Activated CD4-positive, alpha-beta memory T cell treated with anti-CD3 and anti-CD28 coated beads for 36 hours (primary cell): ENCODE data around the gene ACYP2. TPM values are rescaled to one million over a fixed set of nuclear protein-coding genes. Genes with fewer than 3 reads are reported as not detected.
A peak's percentile ranks its signal among the peaks of the same experiment; 100 is the strongest.
"Not testable (repeated sequence)": the region's sequence is repeated elsewhere in the genome, so short reads cannot be mapped to it uniquely, and the experiment has no call there.

ENCODE experiments used
- CTCF ChIA-PET: fragments of 350-600 bp; sonication (Branson Sonifier 250); formaldehyde crosslinking; loops from one replicate; lab custom pipeline; 2021; ENCODE audit warnings: antibody characterized with exemption, inconsistent platforms; lab: Charles Lee
- POLR2A ChIA-PET: fragments of 350-600 bp; sonication (Branson Sonifier 250); formaldehyde crosslinking; loops from one replicate; lab custom pipeline; 2021; ENCODE audit warnings: antibody characterized with exemption; lab: Charles Lee
- DNase-seq: peaks from one replicate; pipeline ENCODE4 v3.0.0-alpha.2; 2020
- H3K27ac Mint-ChIP-seq: one replicate; pipeline ENCODE4 v1.8.0; 2021; ENCODE audit warnings: mixed read lengths
- H3K27me3 Mint-ChIP-seq: one replicate; pipeline ENCODE4 v1.8.0; 2021; ENCODE audit warnings: mixed read lengths
- H3K36me3 Mint-ChIP-seq: one replicate; pipeline ENCODE4 v1.8.0; 2021; ENCODE audit warnings: mixed read lengths
- H3K4me1 Mint-ChIP-seq: one replicate; pipeline ENCODE4 v1.8.0; 2021; ENCODE audit warnings: low read depth, mixed read lengths
- H3K4me3 Mint-ChIP-seq: one replicate; pipeline ENCODE4 v1.8.0; 2021; ENCODE audit warnings: mild to moderate bottlenecking, mixed read lengths
- H3K9me3 Mint-ChIP-seq: one replicate; pipeline ENCODE4 v1.8.0; 2021; ENCODE audit warnings: mixed read lengths
- intact Hi-C: fragments of 100-400 bp; cut with micrococcal nuclease; formaldehyde crosslinking; loops from one replicate; pipeline ENCODE4 v1.15.1; 2023
- total RNA-seq, 2 experiments: library from RNA; stranded (reverse); gene quantifications; one replicate each; pipeline ENCODE4 v1.2.3, GENCODE V29; 2021

ACYP2 gene
- 1 to 10 TPM; 5.6 to 6.4 TPM for total RNA-seq

GRCh38 chr2:54115284-54116137 is at the start of gene ACYP2:
Gene ACYP2, plus strand, starts transcription at chr2:54115615.
- ChIA-PET CTCF (interaction anchor here (1.5 kb wide), 1 partner anchor 8 kb away, joined by 9 read pairs; no protein-coding TSS in a partner anchor), POLR2A (interaction anchor here (0.5 to 1.8 kb wide), 7 partner anchors 8 to 328 kb away, joined by 3 to 7 read pairs (median 3); partner anchors contain the start of gene PSME4)
- Mint-ChIP-seq H3K4me3 (peak within 1 kb of the TSS; percentile 94), H3K36me3 (peaks cover 13% of the 10 kb centered on the region), H3K27ac (peak within 1 kb of the TSS; percentile 99), H3K9me3 (peaks cover 13% of the 10 kb centered on the region), H3K4me1 (peaks cover 13% of the 10 kb centered on the region), H3K27me3 (no peaks in the 10 kb centered on the region)
- peak; percentile 95 for DNase-seq
- intact Hi-C loops: loop anchor here (1.0 to 5.0 kb wide), 6 partner anchors 145 to 1501 kb away; partner anchors contain the start of genes ASB3, EML6, PPP4R3B and PSME4

GRCh38 chr2:54065891-54066290 is 49.5 kb upstream of the ACYP2 start:
- H3K9me3 Mint-ChIP-seq: no peaks in the 10 kb centered on the region
- DNase-seq: no peak
- H3K4me3 Mint-ChIP-seq: no peak overlapping the region
- ChIA-PET CTCF (no interaction called here), POLR2A (no interaction called here)
- H3K4me1 Mint-ChIP-seq: no peaks in the 10 kb centered on the region
- intact Hi-C loops: no loop called here
- no peak overlapping the region for H3K27ac Mint-ChIP-seq
- peaks cover 2% of the 10 kb centered on the region for H3K36me3 Mint-ChIP-seq
- H3K27me3 Mint-ChIP-seq: no peaks in the 10 kb centered on the region

- Mint-ChIP-seq H3K4me3 (no peak overlapping the region), H3K36me3 (peaks cover 2% of the 10 kb centered on the region), H3K27me3 (no peaks in the 10 kb centered on the region), H3K9me3 (no peaks in the 10 kb centered on the region), H3K4me1 (peaks cover 1% of the 10 kb centered on the region), H3K27ac (no peak overlapping the region)
- ChIA-PET POLR2A (no interaction called here), CTCF (no interaction called here)
- DNase-seq: no peak
- intact Hi-C loops: no loop called here
Observed at GRCh38 chr2:54067851-54068375, 47.5 kb upstream of the ACYP2 start.

- H3K36me3 Mint-ChIP-seq, H3K27me3 Mint-ChIP-seq, H3K27ac Mint-ChIP-seq, H3K9me3 Mint-ChIP-seq, CTCF ChIA-PET, H3K4me3 Mint-ChIP-seq, intact Hi-C loops, DNase-seq: not testable (repeated sequence)
- peaks cover 17% of the 10 kb centered on the region for H3K4me1 Mint-ChIP-seq
- POLR2A ChIA-PET: interaction anchor here (0.6 kb wide), 1 partner anchor 34 kb away, joined by 3 read pairs; no protein-coding TSS in a partner anchor
Observed at GRCh38 chr2:54072483-54072882, 42.9 kb upstream of the ACYP2 start.

GRCh38 chr2:54073796-54074195 is 41.6 kb upstream of the ACYP2 start:
- Mint-ChIP-seq H3K27me3 (no peaks in the 10 kb centered on the region), H3K9me3 (no peaks in the 10 kb centered on the region), H3K4me1 (peaks cover 17% of the 10 kb centered on the region), H3K27ac (no peak overlapping the region), H3K36me3 (peaks cover 2% of the 10 kb centered on the region), H3K4me3 (no peak overlapping the region)
- intact Hi-C loops: loop anchor here (1.0 kb wide), 1 partner anchor 32 kb away; no protein-coding TSS in a partner anchor
- ChIA-PET CTCF (no interaction called here), POLR2A (no interaction called here)
- DNase-seq: peak; percentile 37

- no peak for DNase-seq
- CTCF ChIA-PET: interaction anchor here (0.6 kb wide), 1 partner anchor 10 kb away, joined by 3 read pairs; no protein-coding TSS in a partner anchor
- POLR2A ChIA-PET: no interaction called here
- intact Hi-C loops: loop anchor here (1.0 kb wide), 1 partner anchor 33 kb away; no protein-coding TSS in a partner anchor
- Mint-ChIP-seq H3K27ac (no peak overlapping the region), H3K4me3 (no peak overlapping the region), H3K27me3 (no peaks in the 10 kb centered on the region), H3K4me1 (peaks cover 17% of the 10 kb centered on the region), H3K9me3 (no peaks in the 10 kb centered on the region), H3K36me3 (peaks cover 2% of the 10 kb centered on the region)
Observed at GRCh38 chr2:54074606-54075341, 40.6 kb upstream of the ACYP2 start.

- CTCF ChIA-PET: no interaction called here
- intact Hi-C loops: no loop called here
- Mint-ChIP-seq H3K27me3 (no peaks in the 10 kb centered on the region), H3K36me3 (no peaks in the 10 kb centered on the region), H3K4me1 (peaks cover 20% of the 10 kb centered on the region), H3K27ac (no peak overlapping the region), H3K9me3 (no peaks in the 10 kb centered on the region), H3K4me3 (no peak overlapping the region)
- DNase-seq: no peak
- POLR2A ChIA-PET: no interaction called here
Observed at GRCh38 chr2:54076586-54076985, 38.8 kb upstream of the ACYP2 start.

GRCh38 chr2:54077088-54077900 is 38.1 kb upstream of the ACYP2 start:
- CTCF ChIA-PET: no interaction called here
- POLR2A ChIA-PET: interaction anchor here (0.6 kb wide), 1 partner anchor 145 kb away, joined by 3 read pairs; no protein-coding TSS in a partner anchor
- no peak overlapping the region for H3K4me3 Mint-ChIP-seq
- no peak overlapping the region for H3K27ac Mint-ChIP-seq
- no peak for DNase-seq
- no peaks in the 10 kb centered on the region for H3K9me3 Mint-ChIP-seq
- intact Hi-C loops: no loop called here
- H3K27me3 Mint-ChIP-seq: no peaks in the 10 kb centered on the region
- peaks cover 23% of the 10 kb centered on the region for H3K4me1 Mint-ChIP-seq
- no peaks in the 10 kb centered on the region for H3K36me3 Mint-ChIP-seq

- Mint-ChIP-seq H3K36me3 (no peaks in the 10 kb centered on the region), H3K27ac (no peak overlapping the region), H3K27me3 (no peaks in the 10 kb centered on the region), H3K4me1 (peaks cover 9% of the 10 kb centered on the region), H3K4me3 (no peak overlapping the region), H3K9me3 (no peaks in the 10 kb centered on the region)
- CTCF ChIA-PET: no interaction called here
- POLR2A ChIA-PET: no interaction called here
- intact Hi-C loops: no loop called here
- no peak for DNase-seq
Observed at GRCh38 chr2:54079331-54079730, 36.1 kb upstream of the ACYP2 start.

- peak; percentile 86 for DNase-seq
- H3K27ac Mint-ChIP-seq: no peak overlapping the region
- H3K27me3 Mint-ChIP-seq: no peaks in the 10 kb centered on the region
- POLR2A ChIA-PET: interaction anchor here (0.8 kb wide), 1 partner anchor 112 kb away, joined by 6 read pairs; no protein-coding TSS in a partner anchor
- H3K9me3 Mint-ChIP-seq: no peaks in the 10 kb centered on the region
- no peak overlapping the region for H3K4me3 Mint-ChIP-seq
- intact Hi-C loops: loop anchor here (1.0 kb wide), 2 partner anchors 27 to 112 kb away; no protein-coding TSS in a partner anchor
- H3K36me3 Mint-ChIP-seq: no peaks in the 10 kb centered on the region
- H3K4me1 Mint-ChIP-seq: peaks cover 6% of the 10 kb centered on the region
- CTCF ChIA-PET: interaction anchor here (0.6 kb wide), 1 partner anchor 175 kb away, joined by 3 read pairs; no protein-coding TSS in a partner anchor
Observed at GRCh38 chr2:54081574-54081973, 33.8 kb upstream of the ACYP2 start.

- POLR2A ChIA-PET: no interaction called here
- no peaks in the 10 kb centered on the region for H3K27me3 Mint-ChIP-seq
- CTCF ChIA-PET: interaction anchor here (0.6 kb wide), 1 partner anchor 112 kb away, joined by 3 read pairs; the partner anchor contains the start of gene PSME4
- H3K4me1 Mint-ChIP-seq: peaks cover 6% of the 10 kb centered on the region
- H3K4me3 Mint-ChIP-seq: no peak overlapping the region
- H3K36me3 Mint-ChIP-seq: no peaks in the 10 kb centered on the region
- no peaks in the 10 kb centered on the region for H3K9me3 Mint-ChIP-seq
- intact Hi-C loops: no loop called here
- no peak overlapping the region for H3K27ac Mint-ChIP-seq
- DNase-seq: no peak
Observed at GRCh38 chr2:54083021-54083420, 32.4 kb upstream of the ACYP2 start.
